CMK (cell line): ENCODE measurements around the gene IGFBP6.

Source experiments
- DNase-seq: peaks from one replicate; pipeline ENCODE4 v3.0.0-alpha.2; 2010; ENCODE audit warnings: low read depth

Gene IGFBP6

GRCh38 chr12:53059434-53060063 lies 37.9 kb upstream of the IGFBP6 start:
- DNase-seq = no peak

GRCh38 chr12:53060064-53060720 lies 37.3 kb upstream of the IGFBP6 start:
- no peak for DNase-seq

GRCh38 chr12:53060721-53061276 lies 36.7 kb upstream of the IGFBP6 start:
- DNase-seq = no peak

DNA sequence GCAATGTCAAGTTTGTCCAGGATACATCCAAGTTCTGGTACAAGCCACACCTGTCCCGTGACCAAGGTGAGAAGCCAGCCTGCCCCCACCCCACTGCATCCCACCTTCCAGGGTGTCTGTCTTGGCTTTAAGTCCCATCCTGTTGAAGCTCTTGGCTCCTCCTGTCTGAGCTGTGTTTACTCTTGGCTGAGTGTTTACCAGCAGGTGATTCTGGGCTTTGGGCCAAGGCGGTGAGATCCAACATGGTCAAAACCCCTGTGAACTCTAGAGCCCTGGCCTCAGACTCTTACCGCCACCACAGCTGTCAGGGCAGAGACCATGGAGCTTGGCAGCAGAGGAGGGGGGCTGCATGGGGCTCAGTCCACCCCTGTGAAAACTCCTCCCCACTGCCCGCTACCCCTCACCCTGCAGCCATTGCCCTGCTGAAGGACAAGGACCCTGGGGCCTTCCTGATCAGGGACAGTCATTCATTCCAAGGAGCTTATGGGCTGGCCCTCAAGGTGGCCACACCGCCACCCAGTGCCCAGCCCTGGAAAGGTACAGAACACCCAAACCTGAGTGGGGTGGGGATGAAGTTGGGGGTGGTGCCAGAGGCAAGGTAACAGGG lies 36.0 kb upstream of the IGFBP6 start:
- DNase-seq = no peak

- no peak for DNase-seq
Measured at GRCh38 chr12:53062011-53062961, 35.2 kb upstream of the IGFBP6 start.

DNA sequence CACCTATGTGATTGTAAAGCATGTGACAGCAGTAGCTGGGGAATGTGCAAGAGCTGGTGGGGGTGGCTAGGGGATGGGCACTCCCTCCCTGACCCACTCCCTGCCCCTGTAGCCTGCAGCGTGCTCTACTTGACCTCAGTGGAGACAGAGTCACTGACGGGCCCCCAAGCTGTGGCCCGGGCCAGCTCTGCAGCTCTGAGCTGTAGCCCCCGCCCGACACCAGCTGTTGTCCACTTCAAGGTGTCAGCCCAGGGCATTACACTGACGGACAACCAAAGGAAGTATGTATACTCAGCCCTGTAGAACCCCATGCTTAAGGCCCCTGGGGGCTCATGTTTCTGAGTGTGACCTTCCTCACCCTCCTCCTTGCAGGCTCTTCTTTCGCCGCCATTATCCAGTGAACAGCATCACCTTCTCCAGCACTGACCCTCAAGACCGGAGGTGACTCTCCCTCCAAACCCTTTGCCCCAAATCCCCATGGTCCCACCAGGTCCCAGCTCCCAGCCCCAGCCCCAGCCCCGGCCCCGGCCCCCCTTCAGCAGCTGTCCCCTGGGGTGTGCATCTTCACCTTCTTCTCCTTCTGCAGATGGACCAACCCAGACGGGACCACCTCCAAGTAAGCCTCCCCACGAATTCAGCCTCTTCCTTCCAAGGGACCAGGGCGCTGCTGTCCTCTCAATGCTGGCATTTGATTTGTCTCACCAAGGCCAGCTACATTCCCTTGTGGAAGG lies 34.3 kb upstream of the IGFBP6 start:
- DNase-seq = no peak

- no peak for DNase-seq
Measured at GRCh38 chr12:53063708-53064612, 33.5 kb upstream of the IGFBP6 start.

- no peak for DNase-seq
Measured at GRCh38 chr12:53064613-53065436, 32.6 kb upstream of the IGFBP6 start.

- no peak for DNase-seq
Measured at GRCh38 chr12:53065470-53065869, 32.0 kb upstream of the IGFBP6 start.

DNA sequence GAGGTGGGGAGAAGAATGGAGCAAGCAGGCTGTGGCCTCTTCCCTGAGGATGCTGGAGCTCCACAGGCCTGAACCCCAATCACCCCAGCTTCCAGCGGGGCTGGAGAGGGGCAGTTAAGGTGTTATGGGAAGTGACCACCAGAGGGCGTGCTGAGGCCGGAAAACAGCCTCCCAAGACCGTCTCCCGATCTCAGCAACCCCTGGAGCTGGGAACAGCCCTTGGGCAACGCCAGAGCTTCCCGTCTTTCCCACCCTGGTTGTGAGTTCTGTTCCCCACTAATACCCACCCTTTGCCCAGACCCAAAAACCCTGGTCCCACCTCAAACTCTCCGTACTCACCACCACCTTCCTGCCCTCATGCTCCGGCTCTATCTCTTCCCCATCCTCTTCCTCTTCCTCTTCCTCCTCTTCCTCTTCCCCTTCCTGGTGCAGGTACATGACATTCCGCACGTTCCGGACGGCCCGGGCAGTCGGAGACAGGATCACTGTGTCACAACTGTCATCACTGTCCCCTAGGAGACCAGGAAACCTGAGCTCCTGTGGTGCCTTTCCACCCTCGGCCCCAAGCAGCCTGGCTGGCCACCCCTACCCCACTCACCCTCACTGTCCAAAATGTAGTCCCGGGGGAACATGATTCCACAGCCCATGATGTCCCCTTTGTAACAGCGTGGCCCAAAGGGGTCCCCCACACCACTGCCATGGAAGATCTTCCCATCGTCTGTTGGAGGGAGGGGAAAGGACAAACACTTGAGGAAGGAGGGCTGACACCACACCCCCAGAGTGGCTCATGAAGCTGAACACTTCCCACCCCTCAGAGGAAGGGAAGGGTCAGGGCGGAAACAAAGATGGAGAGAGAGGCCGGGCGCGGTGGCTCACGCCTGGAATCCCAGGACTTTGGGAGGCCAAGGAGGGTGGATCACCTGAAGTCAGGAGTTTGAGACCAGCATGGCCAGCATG lies 31.2 kb upstream of the IGFBP6 start:
- DNase-seq = no peak

- DNase-seq = no peak
Measured at GRCh38 chr12:53067074-53067992, 30.1 kb upstream of the IGFBP6 start.

- DNase-seq = no peak
Measured at GRCh38 chr12:53067993-53068770, 29.3 kb upstream of the IGFBP6 start.

DNA sequence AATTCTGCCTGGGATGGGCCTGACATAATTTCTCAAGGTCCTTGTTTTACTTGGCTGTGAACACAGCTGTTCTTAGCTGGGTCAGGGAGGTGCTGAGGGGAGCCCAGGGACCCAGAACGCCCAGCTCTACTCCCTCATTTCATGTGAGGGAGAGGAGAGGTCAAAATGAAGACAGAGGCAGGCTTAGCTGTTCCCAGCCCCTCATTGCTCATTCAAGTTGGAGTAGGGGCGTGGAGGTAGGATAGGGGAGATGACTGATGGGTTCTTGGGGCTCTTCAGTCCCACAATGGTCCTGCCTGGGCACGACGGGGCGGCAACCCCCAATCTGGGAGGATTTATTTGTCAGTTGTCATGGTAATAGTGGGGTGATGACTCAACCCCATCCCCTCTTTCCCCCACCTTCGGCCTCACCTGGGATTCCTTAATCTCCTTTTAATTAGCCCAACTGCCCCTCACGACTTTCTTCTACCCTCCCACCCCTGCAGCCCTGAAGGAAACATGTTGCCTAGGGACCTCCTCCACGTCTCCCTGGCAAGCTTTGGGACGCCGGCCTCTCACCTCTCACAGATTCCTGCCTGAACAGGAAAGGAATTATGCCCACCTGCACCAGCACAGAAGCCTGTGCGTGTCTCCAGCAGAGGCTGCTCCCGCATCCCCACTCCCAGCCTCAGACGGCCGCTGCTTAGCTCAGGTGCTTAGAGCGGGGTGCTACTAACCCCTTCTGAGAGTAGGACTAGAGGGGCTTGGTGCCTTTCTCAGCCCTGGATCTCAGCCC lies 28.5 kb upstream of the IGFBP6 start:
- DNase-seq = no peak

DNA sequence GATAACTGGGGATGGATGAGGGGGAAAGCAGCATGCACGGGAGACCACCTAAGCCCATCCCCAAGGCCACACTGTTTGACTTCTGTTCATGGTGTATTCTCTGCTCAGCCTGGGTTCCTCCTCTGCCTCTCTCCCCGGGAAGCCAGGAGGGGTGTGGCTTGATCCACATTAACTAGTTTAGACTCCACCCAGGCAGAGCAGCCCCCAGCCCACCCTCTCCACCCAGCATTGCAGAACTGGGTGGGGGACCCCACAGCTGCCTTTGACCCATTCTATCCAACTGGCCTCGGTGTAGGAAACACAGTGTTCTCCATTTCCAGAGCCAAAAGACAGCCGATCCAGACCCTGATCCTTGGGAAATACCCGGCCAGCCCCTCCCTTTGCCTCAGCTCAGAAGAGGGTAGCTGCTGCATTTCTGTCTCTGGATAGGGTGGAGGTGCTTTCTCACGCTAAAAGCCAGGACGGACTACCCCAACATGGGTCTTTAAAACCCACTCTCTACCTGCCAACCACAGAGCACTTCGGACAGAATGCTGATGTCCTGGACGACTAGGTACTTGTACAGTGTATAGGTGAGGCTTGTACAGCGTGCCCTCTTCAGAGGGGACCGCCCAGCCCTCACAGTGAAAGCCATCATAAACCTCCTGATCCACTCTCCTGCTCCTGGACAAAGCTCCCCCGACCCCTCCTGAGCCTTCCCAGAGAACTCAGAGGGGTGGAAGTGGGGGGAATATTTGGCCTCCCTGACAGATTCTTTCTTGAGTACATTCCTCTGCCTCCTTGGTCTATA lies 27.7 kb upstream of the IGFBP6 start:
- no peak for DNase-seq
